Liver (tissue), 9 donors: ENCODE results near the gene NEK1. TPM values are rescaled to one million over a fixed set of nuclear protein-coding genes. Genes with fewer than 3 reads are reported as not detected.

Experiments
- DNase-seq: peaks from one replicate; pipeline ENCODE4 v3.0.0-alpha.2; 2017; ENCODE audit warnings: low spot score
- H3K27ac ChIP-seq, 2 donors: one replicate each; pipeline ENCODE4 v1.7.0; 2013; ENCODE audit warnings: inconsistent platforms in 2 of 2, low read length in 2 of 2, control low read depth in 1 of 2, low read depth in 1 of 2, mild to moderate bottlenecking in 1 of 2
- H3K27me3 ChIP-seq, 4 donors: one replicate each; pipeline versions ENCODE4 v1.6.1 to v1.7.0; 2013; ENCODE audit warnings: low read length in 3 of 4, inconsistent platforms in 1 of 4, mild to moderate bottlenecking in 1 of 4, moderate library complexity in 1 of 4; ENCODE audit not compliant: control insufficient read depth in 4 of 4, insufficient read depth in 4 of 4
- H3K36me3 ChIP-seq, 4 donors: one replicate each; pipeline versions ENCODE4 v1.6.1 to v1.7.0; 2013; ENCODE audit warnings: low read length in 3 of 4, mild to moderate bottlenecking in 3 of 4, low read depth in 1 of 4, moderate library complexity in 1 of 4; ENCODE audit not compliant: control insufficient read depth in 4 of 4, insufficient read depth in 3 of 4
- H3K4me1 ChIP-seq, 4 donors: one replicate each; pipeline versions ENCODE4 v1.6.1 to v1.7.0; 2013; ENCODE audit warnings: low read length in 3 of 4, mild to moderate bottlenecking in 3 of 4, moderate library complexity in 1 of 4; ENCODE audit not compliant: control insufficient read depth in 4 of 4, insufficient read depth in 4 of 4
- H3K4me3 ChIP-seq, 3 donors: one replicate each; pipeline versions ENCODE4 v1.6.1 to v1.7.0; 2013; ENCODE audit warnings: low read length in 3 of 3, control low read depth in 1 of 3, low read depth in 1 of 3, mild to moderate bottlenecking in 1 of 3
- H3K9ac ChIP-seq, 2 donors: one replicate each; pipeline ENCODE4 v1.7.0; 2013; ENCODE audit warnings: low read length in 2 of 2, mild to moderate bottlenecking in 2 of 2, moderate library complexity in 2 of 2, control low read depth in 1 of 2, low read depth in 1 of 2
- H3K9me3 ChIP-seq, 4 donors: one replicate each; pipeline versions ENCODE4 v1.6.1 to v1.7.0; 2013; ENCODE audit warnings: low read length in 3 of 4; ENCODE audit not compliant: control insufficient read depth in 4 of 4
- ATF3 ChIP-seq: IDR thresholded peaks from 2 replicates; pipeline ENCODE4 v1.6.1; 2016; ENCODE audit warnings: antibody characterized with exemption
- CTCF ChIP-seq: fragments of 150-350 bp; IDR thresholded peaks from 2 replicates; pipeline ENCODE4 v1.5.1; 2017; ENCODE audit warnings: improper control_type of control experiment, low read depth, low read length; ENCODE audit not compliant: missing input control
- EGR1 ChIP-seq, 2 donors: IDR thresholded peaks; 2 replicates each; pipeline ENCODE4 v1.6.1; 2016 to 2018; ENCODE audit warnings: antibody characterized with exemption in 2 of 2, low read depth in 2 of 2
- FOXA1 ChIP-seq: IDR thresholded peaks from 2 replicates; pipeline ENCODE4 v1.6.1; 2016; ENCODE audit warnings: antibody characterized with exemption
- FOXA2 ChIP-seq: IDR thresholded peaks from 2 replicates; pipeline ENCODE4 v1.6.1; 2016; ENCODE audit warnings: antibody characterized with exemption
- GABPA ChIP-seq, 2 donors: IDR thresholded peaks in 1 of 2; conservative IDR thresholded peaks in 1 of 2; 2 replicates each; pipeline ENCODE4 v1.6.1; 2016; ENCODE audit warnings: antibody characterized with exemption in 2 of 2, mild to moderate bottlenecking in 1 of 2, moderate library complexity in 1 of 2
- HNF4A ChIP-seq, 2 donors: conservative IDR thresholded peaks; 2 replicates each; pipeline ENCODE4 v1.6.1; 2016; ENCODE audit warnings: antibody characterized with exemption in 2 of 2, mild to moderate bottlenecking in 2 of 2
- HNF4G ChIP-seq: IDR thresholded peaks from 2 replicates; pipeline ENCODE4 v1.6.1; 2016; ENCODE audit warnings: antibody characterized with exemption
- JUND ChIP-seq, 2 donors: IDR thresholded peaks; 2 replicates each; pipeline ENCODE4 v1.6.1; 2016; ENCODE audit warnings: antibody characterized with exemption in 2 of 2
- MAX ChIP-seq: IDR thresholded peaks from 2 replicates; pipeline ENCODE4 v1.6.1; 2016; ENCODE audit warnings: antibody characterized with exemption
- NR2F2 ChIP-seq: IDR thresholded peaks from 2 replicates; pipeline ENCODE4 v1.6.1; 2016; ENCODE audit warnings: antibody characterized with exemption
- RAD21 ChIP-seq, 2 donors: IDR thresholded peaks; 2 replicates each; pipeline ENCODE4 v1.6.1; 2016; ENCODE audit warnings: antibody characterized with exemption in 2 of 2, mild to moderate bottlenecking in 2 of 2
- REST ChIP-seq: IDR thresholded peaks from 2 replicates; pipeline ENCODE4 v1.6.1; 2016; ENCODE audit warnings: antibody characterized with exemption, mild to moderate bottlenecking
- RXRA ChIP-seq, 2 donors: IDR thresholded peaks; 2 replicates each; pipeline ENCODE4 v1.6.1; 2017 to 2018; ENCODE audit warnings: antibody characterized with exemption in 2 of 2, mild to moderate bottlenecking in 1 of 2
- SP1 ChIP-seq: IDR thresholded peaks from 2 replicates; pipeline ENCODE4 v1.6.1; 2018; ENCODE audit warnings: antibody characterized with exemption, mild to moderate bottlenecking
- TAF1 ChIP-seq: conservative IDR thresholded peaks from 2 replicates; pipeline ENCODE4 v1.6.1; 2016; ENCODE audit warnings: antibody characterized with exemption, mild to moderate bottlenecking
- YY1 ChIP-seq: IDR thresholded peaks from 2 replicates; pipeline ENCODE4 v1.6.1; 2016; ENCODE audit warnings: antibody characterized with exemption, mild to moderate bottlenecking
- ZBTB33 ChIP-seq: IDR thresholded peaks from 2 replicates; pipeline ENCODE4 v1.6.1; 2016; ENCODE audit warnings: antibody characterized with exemption
- WGBS: extraction: QIAGEN DNeasy Blood & Tissue Kit; methylation state at CpG from one replicate; pipeline ENCODE4 v1.1.7; 2013; 5-methylcytosine and 5-hydroxymethylcytosine counted together
- polyA plus RNA-seq, 2 donors: library from polyadenylated mRNA; stranded (reverse) in 1 of 2; unstranded in 1 of 2; fragments of 200-250 nt in 1 of 2; fragments of >200 nt in 1 of 2; fragmentation: Nextera tagmentation in 1 of 2; extraction: Ambion mirVana in 1 of 2; gene quantifications; one replicate each; pipeline versions ENCODE4 v1.2.1 to v1.2.3, GENCODE V29; 2013 to 2015
- total RNA-seq, 2 donors: library from RNA; depleted of rRNA; stranded (reverse); fragments of >200 nt; gene quantifications; one replicate each; pipeline ENCODE4 v1.2.3, GENCODE V29; 2014
- donor health status: healthy.
- donor health status: healthy.
- donor health status: healthy.
- donor health status: healthy.
- donor health status: healthy.

NEK1 gene
- total and polyA plus RNA-seq, 4 donors = 1.8 to 10.2 (median 5.3) TPM

- H3K27ac ChIP-seq = peak overlapping the region; percentile 75 to 81
- no peaks in the 10 kb centered on the region for H3K36me3 ChIP-seq
- H3K9me3 ChIP-seq = no peaks in the 10 kb centered on the region
- peak; percentile 65 for DNase-seq
- 31% methylated on average over 14 of the region's 14 CpGs for WGBS
- H3K4me3 ChIP-seq = peak overlapping the region in 2 of 3 donors; percentile 10 to 17
- peaks cover 0 to 21% (median 12%) of the 10 kb centered on the region in 4 donors for H3K4me1 ChIP-seq
- TF ChIP-seq CTCF (no peak), REST (peak; percentile 26), RAD21 (IDR thresholded peaks at IDR 0.05) (no peak), NR2F2 (no peak), JUND (IDR thresholded peaks at IDR 0.05) (peak; percentile 89 to 97), HNF4G (no peak), ZBTB33 (no peak), ATF3 (peak; percentile 95), FOXA2 (no peak), RXRA (IDR thresholded peaks at IDR 0.05) (peak; percentile 37 to 41), FOXA1 (peak; percentile 9), TAF1 (peak; percentile 49), MAX (peak; percentile 5), YY1 (peak; percentile 90), SP1 (peak; percentile 68), HNF4A (conservative IDR thresholded peaks at IDR 0.05) (peak; percentile 33 to 47), GABPA (IDR thresholded peaks at IDR 0.05 in 1 of 2, conservative IDR thresholded peaks at IDR 0.05 in 1 of 2) (no peak), EGR1 (IDR thresholded peaks at IDR 0.05; ENCODE audit: low read depth in 2 of 2) (no peak)
- H3K27me3 ChIP-seq = no peaks in the 10 kb centered on the region
- peak overlapping the region; percentile 45 to 88 for H3K9ac ChIP-seq
Observed at GRCh38 chr4:169659716-169660670, 47.6 kb upstream of the NEK1 start.
